GM08714 (cell line): ENCODE data around the gene RNF220.

Experiments
- H3K4me3 ChIP-seq: fragments of 200-500 bp; sonication (Bioruptor generic); 2 replicates; pipeline ENCODE4 v1.5.1; 2014; ENCODE audit warnings: mild to moderate bottlenecking, low read length, inconsistent platforms
- ZNF274 ChIP-seq: IDR thresholded peaks from 2 replicates; pipeline ENCODE4 v1.6.1; 2012; ENCODE audit warnings: mild to moderate bottlenecking, low read depth, low read length

Gene RNF220

DNA sequence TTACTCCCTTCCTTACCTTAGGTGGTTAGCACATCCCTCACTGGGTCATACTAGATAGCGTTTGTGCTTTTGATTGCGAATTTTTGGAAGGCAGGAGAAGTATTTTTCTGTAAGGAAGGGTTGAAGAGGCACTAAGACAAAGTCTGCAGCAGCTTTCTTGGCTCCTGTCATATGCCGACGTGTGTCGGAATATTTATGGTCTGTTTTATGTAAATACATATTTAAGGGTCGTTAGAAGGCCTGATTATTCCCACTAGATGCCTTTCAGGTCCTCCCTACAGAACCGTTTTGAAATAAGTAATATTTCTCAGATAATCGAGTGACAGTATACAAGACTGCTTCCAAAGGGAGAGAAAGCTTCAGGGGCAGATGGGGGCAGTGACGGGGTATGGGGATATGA lies 10.0 kb downstream of the RNF220 start:
- no peak for TF ChIP-seq ZNF274
- H3K4me3 ChIP-seq: no peak overlapping the region

DNA sequence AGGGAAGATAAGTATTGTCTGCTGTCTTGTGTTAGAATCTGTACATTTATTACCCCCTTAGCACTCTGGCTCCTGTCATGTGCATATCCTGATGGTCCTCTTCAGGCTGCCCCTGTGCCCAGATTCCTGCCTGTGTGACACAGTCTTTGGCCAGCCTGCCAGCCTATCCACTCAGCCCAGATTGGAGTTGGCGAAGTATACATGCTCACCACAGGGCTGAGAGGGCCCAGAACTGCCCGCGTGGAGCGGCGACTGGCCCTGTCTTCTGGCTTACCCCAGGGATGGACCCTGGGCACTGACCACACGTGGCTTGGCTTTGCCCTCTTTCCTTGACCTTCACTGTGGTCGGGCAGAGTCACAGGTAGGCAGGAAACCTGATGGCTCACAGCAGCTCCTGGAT lies 11.4 kb downstream of the RNF220 start:
- TF ChIP-seq ZNF274: no peak
- no peak overlapping the region for H3K4me3 ChIP-seq

DNA sequence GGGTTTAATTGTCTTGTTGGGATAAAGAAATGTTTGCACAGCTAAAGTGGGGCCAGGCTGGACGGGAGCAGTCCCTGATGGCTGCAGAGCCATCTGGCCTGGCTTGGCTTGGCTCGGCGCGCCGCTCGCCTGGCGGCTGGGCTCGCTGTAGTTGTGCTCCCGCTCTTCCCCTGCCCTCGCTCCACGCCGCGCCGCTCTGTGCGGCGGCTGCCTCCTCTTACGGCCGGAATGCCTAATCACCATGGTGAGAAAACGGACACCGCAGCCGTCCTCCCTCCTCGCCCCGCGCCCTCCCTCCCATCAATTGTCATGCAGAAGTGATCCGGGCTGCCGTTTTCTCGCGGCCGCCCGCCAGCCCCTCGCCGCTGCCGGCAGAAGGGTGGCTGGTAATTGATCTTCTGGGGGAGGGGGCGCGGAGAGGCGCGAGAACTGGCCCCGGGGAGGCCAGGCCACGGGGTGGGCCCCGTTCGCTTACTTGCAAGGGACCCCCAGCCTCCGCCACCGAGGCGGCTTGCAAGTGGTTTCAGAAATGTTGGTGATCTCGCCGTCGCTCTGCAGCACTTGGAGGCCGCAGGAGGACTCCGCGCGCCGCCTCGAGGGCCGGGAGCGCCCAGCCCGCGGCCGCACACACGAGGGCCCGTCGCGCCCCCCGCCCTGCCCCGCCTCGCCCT lies 12.4 kb downstream of the RNF220 start:
- no peak overlapping the region for H3K4me3 ChIP-seq
- no peak for TF ChIP-seq ZNF274

DNA sequence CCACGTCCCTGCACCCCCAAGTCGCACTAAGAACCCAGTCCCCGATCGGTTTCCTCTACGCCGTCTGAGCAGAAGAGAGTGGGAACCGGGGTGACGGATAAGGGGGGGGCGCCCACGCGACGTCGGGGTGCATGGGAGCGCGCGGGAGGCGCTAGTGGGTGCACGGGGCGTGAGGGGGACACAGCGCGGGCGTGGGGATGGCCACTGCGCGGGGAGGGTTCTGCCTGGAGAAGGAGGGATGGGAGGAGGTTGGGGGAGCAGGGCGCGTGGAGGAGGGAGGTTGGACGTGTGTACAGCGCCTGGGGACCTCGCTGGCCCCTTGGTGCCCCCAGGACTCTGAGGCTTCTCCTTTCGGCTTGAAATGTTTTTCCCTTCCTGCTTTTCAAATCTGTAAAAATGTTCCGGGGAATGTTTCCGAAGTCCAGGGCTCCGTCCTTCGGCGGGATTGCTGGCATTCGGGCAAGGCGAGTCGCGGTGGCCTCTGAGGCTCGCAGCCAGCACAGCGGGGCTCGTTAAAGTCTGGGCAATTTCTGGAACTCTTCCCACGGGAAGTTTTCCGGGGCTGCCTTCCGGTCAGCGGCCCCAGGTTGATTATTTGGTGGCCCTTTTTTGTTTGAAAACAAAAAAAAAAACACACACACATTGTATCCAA lies 13.1 kb downstream of the RNF220 start:
- H3K4me3 ChIP-seq: no peak overlapping the region
- TF ChIP-seq ZNF274: no peak

DNA sequence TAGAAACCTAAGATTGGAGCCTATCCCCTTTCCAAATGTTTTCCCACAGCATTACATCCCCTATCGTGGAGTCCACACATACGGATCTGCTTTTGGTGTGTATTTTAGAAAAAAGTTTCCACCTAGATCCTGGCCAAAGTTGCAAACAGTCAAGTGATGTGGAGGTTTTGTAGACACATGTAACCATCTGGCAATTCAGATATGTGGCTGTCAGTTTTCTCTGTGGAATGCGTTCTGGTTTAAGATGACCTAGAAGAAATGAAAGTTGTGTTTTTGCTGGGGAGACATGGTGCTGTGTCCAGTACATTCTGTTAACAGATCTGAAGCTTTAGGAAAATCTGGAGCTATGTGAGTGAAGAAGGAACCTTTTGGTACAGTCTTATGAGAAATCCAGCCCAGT lies 14.8 kb downstream of the RNF220 start:
- no peak overlapping the region for H3K4me3 ChIP-seq
- no peak for TF ChIP-seq ZNF274

DNA sequence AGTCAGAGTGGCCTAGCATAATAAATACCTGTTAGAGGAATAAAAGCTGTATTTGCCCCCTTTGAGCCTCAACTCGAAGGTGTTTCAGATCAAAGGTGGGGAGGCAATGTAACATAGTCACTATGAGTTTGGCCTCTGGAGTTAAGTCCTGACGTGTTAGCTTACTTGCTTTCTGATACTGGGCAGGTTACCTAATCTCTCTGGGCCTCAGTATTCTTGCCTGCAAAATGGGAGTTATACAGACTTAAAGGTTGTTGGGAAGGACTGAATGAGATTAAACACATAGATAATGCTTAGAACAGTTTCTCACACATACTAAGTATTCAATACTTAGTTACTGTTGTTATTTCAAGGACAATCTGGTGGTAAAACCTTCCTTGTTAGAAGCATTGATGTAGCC lies 15.5 kb downstream of the RNF220 start:
- TF ChIP-seq ZNF274: no peak

DNA sequence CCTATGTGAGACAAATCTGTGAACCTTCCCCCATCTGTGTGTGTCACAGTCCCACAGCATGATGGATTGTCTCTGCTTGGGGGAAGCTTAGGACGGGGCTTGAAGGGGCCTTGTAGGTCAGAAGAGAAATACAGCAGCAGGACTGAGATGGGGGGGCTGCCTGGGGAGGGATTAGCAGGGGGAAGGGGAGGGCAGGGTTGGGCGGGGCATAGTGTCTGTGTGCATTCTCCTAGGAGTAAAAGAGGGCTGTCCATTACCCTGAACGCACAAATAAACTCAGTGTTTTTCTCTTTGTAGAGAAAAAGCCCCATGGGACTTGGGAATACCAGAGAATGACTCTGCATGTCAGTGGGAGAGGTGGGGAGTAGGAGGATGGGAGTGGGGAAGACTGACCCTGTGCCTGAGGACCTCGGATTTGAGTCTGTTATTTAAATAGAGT lies 16.4 kb downstream of the RNF220 start:
- no peak overlapping the region for H3K4me3 ChIP-seq
- TF ChIP-seq ZNF274: no peak

More for the DNA sequence above, 15.5 kb downstream of the RNF220 start:
- H3K4me3 ChIP-seq: no peak overlapping the region

DNA sequence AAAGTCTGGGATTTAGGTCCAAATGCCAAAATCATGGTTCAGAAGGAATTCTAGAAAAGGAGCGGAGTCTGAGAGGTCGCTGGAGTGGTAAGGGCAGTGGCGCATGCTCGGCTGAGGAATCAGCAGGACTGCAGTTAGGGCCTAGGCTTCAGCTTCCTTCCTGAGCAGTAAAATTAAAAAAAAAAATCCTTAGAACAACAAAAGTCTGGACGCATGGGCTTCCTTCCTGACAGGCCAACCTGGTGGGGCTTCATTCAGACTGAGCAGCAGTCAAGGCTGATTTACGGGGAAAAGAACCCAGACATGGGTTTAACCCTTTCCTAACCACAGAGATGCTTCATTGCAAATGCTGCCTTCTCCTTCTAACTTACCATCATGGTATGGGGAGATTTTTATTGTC lies 17.1 kb downstream of the RNF220 start:
- TF ChIP-seq ZNF274: no peak
- H3K4me3 ChIP-seq: no peak overlapping the region

DNA sequence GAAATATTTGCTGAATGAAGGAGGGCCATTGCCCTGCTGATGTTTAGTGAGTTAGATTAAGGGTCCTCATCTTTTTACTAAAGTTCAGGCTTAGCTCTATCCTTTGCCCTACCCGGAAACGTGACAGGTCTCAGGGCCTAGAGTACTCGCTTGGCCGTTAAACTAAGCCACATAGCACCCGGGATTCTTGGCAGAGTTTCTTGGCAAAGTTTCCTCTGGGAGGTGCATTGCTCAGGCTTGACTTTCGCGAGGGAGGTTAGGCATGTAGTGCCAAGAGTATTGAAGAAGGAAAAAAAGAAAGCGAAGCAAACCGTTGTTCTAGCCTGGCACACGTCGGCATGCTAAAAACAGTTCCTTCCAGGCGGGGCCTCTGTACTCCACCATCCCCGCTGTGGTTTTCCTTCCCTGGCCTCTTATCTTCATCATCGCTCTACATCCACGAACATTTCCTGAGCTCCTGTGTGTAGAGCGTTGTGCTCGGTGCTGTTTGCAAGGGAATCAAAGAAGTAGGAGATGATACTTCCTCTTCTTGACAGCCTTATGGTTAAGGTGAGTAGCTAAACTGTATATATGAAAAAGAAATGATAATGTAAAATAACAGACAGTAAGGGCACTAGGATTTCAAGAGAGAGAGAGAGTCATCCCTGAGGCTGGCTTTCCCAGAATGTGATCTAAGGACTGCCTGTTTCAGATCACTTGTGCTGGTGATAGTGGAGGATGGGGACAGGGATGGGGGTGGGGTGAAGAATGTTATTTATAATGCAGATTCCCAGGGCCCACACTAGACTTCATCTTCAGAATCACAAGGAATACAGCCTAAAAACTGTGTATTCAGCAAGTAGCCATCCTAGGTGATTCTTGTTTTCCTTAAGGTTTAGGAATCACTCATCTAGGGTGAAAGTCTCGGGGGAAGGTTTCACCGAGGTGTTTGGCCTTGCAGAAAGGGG lies 18.8 kb downstream of the RNF220 start:
- no peak for TF ChIP-seq ZNF274
- H3K4me3 ChIP-seq: no peak overlapping the region

DNA sequence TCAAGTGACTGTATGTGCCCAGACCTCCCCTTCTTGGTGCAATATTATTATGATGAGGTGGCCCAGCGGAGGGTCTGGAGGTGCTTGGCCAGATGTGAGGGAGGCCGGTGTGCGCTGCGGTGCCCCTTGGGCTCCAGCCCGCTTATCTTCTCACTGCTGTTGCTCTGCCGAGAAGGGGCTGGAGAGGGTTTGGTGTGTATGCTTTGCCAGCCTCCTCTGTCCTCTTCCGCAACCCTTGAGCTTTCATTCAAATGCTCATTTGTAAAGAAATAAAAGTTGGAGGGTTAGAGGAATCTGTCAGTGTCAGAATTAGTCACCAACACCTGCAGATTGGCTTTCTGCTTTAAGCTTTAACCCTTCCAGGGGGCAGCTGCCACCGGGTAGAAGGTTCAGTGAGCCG lies 19.7 kb downstream of the RNF220 start:
- TF ChIP-seq ZNF274: no peak
- H3K4me3 ChIP-seq: no peak overlapping the region

DNA sequence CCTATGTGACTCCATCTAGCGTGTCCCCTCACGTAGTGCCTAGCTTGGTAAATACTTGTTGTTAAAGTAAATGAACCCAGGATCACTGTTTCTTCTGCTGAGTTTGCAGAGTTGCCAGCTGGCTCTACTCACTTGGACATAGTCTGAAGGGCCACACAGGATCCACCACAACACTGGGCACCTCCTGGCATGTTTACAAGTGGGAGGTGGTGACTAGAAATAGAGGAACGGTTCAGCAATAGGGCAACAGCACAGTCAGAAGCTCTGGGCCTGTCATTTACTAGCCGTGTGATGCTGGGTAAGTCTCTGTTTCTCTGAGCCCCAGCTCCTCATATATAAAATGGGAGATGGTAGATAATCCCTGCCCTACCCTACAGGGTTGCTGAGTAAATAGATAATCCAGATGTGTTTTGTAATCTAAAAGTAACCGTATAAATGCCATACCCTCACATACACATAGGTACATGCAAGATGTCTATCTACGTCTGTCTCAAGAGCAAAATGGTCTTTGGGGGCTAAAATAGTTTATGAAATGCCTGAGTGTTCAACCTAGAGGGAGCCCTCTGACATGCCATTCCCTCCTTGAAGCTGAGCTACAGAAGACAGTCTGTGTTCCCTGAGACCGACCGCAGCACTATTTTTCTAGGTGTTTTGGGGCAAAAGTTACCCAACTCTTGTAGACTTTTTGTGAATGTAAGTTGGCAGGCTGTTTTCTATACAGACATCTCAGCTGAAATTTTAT lies 20.5 kb downstream of the RNF220 start:
- TF ChIP-seq ZNF274: no peak
- no peak overlapping the region for H3K4me3 ChIP-seq

DNA sequence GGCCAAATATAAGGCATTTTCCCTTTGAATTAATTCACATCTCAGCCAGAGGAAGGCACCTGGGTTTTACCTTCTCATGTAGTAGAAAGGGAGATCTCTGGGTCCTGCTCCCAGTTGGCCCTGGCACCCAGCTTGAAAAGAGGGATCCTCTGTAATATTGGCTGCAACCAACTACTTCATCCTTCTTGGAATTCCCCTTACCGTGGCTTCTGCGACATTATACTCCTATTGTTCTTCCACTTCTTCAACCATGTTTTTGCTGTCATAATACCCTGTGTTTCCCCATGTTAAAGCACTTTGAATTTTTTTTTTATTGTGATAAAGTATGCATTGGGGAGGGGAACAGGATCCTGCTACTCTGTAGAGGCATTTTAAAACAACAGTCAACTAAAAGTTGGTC lies 26.8 kb downstream of the RNF220 start:
- TF ChIP-seq ZNF274: no peak
- no peak overlapping the region for H3K4me3 ChIP-seq

DNA sequence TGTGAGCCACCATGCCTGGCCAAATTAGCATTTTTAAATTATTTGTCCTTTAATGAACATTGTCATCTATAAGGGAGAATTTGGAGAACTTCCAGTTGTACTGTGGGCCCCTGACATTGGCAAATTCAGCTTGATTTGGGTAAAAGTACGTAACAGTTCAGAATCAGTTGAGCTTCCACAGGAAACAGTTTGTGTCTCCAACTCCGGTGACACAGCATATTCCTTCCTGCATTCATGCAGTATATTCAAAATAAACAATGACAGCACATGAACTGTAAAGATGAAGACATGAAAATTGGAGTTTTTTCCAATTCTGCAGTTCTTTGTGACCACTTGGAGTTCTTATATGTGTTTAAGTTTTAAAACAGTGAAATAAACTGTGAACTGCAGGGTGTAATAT lies 28.2 kb downstream of the RNF220 start:
- no peak overlapping the region for H3K4me3 ChIP-seq
- TF ChIP-seq ZNF274: no peak
